Measurements from ENCODE around the gene TGFBR3.

DNA sequence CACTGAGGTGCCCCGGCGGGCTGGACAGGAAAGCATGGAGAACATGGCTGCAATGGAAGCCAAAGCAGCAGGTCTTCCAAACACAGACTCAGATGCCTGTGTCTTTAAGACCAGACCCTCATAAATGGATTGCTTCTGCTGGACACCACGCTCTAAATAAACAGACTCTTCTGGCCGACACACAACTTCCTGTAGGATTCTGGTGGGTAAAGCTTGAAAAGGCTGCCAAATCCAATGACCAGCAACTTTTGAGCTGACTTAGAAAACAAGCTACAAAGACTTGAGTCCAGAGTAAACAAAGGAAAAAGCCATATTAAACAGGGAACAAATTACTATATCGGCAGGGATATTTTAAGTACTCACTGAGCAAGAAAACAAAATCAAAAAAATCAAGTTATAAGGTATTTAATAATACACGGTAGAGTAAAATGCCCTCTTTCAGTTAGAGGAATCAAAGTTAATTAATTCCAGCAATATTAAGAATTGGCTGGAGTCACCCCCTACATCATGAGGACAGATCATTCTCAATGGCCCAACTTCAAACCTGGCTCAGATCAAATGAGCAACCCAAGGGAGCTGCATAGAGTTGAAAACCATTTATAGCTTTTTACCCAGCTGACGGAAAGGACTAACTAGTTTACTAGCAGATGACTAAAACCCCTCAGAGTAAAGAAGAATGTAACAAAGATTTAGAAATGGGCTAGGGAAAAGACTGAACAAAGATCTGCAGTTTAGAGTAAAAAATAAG lies 102.4 kb downstream of the TGFBR3 start:
- TF ChIP-seq NFYB (IDR thresholded peaks at IDR 0.05; ENCODE audit: extremely low read depth, insufficient read length), result no peak
- no peak for TF ChIP-seq KLF1 (tag; IDR thresholded peaks at IDR 0.05)
- no peak for TF ChIP-seq CTCF (IDR thresholded peaks at IDR 0.05 in 2 of 3, conservative IDR thresholded peaks at IDR 0.05 in 1 of 3; ENCODE audit: insufficient read depth in 2 of 3, low read depth in 1 of 3, low read length in 3 of 3)
